GM20431 (cell line): ENCODE results near the gene B3GAT2.
"Not testable (repeated sequence)": the region's sequence is repeated elsewhere in the genome, so short reads cannot be mapped to it uniquely, and the experiment has no call there.

Experiments used
- in situ Hi-C: fragments of 300-500 bp; cut with MseI, MboI; formaldehyde crosslinking; loops from one replicate; pipeline ENCODE4 v1.15.0; 2020; ENCODE audit warnings: low sequenced_read_pairs; ENCODE audit not compliant: unreplicated experiment

B3GAT2 gene, protein sequence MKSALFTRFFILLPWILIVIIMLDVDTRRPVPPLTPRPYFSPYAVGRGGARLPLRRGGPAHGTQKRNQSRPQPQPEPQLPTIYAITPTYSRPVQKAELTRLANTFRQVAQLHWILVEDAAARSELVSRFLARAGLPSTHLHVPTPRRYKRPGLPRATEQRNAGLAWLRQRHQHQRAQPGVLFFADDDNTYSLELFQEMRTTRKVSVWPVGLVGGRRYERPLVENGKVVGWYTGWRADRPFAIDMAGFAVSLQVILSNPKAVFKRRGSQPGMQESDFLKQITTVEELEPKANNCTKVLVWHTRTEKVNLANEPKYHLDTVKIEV

DNA sequence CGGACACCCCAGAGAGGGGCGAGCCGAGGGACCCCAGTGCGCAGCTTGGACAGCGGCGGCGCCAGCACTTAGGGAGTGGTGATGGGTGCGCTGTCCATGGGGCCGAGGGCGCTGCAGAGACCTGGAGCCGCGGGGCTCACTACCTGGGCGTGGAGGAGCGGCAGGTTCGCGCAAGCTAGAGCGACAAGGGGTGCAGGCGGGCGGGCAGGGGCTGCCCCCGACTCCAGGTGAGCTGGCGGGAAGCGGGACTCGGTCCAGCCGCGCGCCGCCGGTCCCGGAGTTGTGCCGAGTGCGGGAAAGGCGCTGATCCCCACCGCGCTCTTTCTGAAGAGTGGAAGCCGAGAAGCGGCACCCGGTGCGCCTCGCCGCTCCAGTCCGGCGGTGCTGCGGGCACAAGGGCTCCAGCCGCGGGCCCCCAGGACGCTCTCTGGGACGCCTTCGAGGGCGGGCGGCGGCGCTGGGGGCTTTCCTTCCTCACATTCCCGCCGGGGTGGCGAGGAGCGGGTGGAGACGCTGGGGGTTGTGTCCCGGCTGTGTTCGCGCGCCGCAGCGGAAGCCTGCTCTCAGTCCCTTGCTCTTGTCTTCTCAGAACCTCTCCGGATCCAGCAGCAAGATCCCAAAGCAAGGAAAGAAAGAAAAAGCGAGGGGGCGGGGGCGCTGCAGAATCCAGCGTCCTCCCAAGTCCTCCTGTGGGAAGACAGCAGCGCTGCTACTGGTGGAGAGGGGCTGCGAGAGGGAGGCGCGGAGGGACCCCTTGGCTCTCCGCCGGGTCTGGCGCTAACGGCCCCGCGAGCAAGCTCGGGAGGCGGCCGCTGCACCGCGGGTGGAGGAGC lies at the start of gene B3GAT2:
B3GAT2 (minus strand) TSS at position 610 of the 833 bp plus-strand sequence. CDS start 631 bp downstream, outside the sequence.
- in situ Hi-C loops: no loop called here

DNA sequence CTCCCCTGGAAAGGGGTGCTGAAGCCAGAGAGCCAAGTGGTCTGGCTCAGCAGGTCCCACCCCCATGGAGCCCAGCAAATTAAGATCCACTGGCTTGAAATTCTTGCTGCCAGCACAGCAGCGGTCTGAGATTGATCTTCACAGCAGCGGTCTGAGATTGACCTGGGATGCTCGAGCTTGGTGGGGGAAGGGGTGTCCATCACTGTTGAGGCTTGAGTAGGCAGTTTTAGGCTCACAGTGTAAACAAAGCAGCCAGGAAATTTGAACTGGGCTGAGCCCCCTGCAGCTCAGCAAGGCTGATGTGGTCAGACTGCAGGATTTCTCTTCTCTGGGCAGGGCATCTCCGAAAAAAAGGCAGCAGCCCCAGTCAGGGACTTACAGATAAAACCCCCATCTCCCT lies 41.3 kb upstream of the B3GAT2 start:
- in situ Hi-C loops: no loop called here

DNA sequence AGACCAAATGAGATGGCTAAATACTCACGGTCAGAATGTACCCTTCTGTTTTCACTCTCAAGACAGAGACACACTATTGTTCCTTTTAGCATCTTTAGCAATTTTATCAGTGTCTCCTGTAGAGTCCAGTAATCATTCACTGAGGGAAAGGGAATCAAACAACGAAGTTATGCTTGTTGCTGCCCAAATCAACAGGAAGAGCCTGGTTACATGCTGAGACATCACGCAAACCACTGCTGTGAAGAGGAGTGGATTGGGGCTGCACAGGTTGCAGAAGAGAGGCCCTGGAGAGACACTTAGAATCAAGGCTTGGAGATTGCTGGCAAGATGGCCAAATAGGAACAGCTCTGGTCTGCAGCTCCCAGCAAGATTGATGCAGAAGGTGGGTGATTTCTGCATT lies 40.5 kb upstream of the B3GAT2 start:
- in situ Hi-C loops: no loop called here

DNA sequence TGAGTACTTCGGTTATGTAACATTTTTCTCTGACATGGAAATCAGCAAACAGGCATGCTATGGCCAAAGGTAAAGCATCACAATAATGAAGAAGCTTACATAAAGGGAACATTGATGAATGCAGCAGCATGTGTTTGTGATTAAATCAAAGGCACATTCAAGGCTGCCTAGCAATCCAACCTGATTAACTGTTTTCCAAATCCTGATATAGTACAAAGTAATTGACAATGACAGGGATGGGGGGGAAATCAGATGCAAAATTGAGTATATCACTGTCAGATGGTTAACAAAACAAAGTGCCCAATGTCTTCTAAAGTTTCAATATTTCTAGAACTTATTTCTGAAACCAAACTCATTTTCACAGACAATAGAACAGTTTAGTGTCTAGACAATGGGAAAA lies 39.2 kb upstream of the B3GAT2 start:
- in situ Hi-C loops: no loop called here

DNA sequence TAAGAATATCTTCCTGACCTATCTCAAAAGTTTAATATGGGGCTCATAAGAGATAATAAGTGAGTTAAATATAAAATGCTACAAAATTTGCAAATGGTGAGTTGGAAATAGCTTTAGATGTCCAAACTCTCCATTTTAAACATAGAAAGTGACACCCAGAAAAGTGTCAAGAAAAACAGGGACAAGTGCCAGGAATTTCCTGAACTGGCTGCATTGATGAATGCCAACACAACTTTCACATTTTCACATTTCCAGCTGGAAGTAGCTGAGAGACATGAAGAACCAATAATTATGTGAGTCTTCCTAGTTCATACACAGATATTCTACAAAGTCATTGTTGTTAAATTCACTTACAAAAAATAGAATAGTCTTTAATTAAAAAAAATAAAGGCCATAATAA lies 38.6 kb upstream of the B3GAT2 start:
- in situ Hi-C loops: no loop called here

DNA sequence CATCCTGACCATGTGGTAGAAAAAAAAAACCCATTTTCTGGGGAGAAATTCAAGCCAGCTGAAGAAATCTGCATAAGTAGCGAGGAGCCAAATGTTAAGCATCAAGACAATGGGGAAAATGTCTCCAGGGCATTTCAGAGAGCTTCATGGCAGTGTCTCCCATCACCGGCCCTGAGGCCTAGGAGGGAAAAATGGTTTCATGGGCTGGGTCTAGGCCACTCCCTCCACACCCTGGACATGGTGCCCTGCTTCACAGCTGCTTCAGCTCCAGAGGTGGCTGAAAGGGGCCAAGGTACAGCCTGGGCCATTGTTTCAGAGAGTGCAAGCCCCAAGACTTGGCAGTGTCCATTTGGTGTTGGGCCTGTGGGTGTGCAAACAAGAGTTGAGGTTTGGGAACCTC lies 34.4 kb upstream of the B3GAT2 start:
- in situ Hi-C loops: no loop called here

DNA sequence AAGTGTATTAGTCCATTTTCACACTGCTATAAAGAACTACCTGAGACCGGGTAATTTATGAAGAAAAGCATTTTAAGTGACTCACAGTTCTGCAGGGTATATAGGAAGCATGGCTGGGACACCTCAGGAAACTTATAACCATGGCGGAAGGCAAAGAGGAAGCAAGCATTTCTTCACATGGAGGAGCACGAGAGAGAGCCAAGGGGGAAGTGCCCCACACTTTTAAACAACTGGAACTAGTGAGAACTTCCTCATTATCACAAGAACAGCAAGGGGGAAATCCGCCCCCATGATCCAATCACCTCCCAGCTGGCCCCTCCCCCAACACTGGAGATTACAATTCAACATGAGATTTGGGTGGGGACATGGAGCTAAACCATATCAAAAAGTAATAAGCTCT lies 28.3 kb upstream of the B3GAT2 start:
- in situ Hi-C loops: no loop called here

DNA sequence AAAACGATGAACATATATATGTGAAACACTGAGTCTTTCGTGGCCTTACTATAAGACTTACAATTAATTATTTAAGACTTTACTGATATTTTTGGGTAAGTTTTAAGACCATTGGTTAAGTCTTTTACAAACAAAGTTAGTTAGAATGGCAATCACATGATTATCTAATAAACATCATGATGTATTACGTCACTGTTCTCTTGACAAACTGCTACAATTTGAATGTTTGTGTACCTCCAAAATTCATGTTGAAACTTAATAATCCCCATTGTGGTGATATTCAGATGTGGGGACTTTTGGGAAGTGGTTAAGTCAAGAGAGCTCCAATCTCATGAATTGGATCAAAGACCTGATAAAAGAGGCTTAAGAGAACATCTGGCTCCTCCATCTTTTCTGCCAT lies 25.9 kb upstream of the B3GAT2 start:
- in situ Hi-C loops: no loop called here

DNA sequence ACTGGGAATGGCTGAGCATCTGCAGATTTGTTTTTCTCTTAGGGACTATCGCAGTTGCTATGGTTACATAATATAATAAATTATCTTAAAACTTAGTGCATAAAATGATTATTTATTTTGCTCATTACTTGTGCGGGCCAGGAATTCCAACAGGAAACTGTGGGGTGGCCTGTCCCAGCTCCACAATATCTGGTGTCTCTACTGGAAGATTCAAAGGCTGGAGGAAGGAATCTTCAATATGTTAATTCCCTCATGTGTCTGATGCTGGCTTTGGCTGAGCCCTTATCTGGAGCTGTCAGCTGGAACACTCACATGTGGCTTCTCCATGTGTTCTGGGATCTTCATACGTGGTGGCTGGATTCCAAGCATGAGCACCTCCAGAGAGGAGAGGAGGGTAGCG lies 23.9 kb upstream of the B3GAT2 start:
- in situ Hi-C loops: no loop called here

DNA sequence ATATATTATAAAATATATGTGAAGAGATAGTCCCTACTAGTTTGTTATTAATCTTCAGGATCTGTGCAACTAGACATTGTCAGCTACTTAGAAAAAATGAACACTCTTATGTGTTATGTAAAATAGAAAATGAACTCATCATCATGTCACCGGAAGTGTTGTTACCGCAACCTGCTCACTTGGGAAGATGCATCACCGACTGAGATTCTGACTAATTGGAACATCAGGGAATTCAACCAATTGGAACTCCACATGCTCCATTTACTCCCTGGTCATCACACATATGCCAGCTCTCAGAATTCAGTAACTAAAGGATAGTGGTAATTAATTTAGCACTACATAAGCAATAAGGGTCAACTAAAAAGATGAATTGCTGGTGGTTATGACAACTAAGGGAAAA lies 16.7 kb upstream of the B3GAT2 start:
- in situ Hi-C loops: no loop called here

DNA sequence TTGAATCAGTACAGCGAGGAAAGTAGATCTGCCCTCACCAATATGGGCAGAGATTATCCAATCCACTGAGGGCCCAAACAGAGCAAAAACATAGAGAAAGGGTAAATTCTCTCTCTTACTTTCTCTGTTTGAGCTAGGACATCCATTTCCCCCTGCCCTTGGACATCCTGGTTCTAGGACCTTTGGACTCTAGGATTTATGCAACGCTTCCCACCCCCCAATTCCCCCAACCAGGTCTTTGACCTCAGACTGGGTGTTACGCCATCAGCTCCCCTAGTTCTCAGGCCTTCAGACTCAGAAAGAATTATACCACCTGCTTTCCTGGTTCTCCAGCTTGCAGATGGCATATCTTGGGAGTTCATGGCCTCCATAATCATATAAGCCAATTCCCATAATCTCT lies 10.2 kb upstream of the B3GAT2 start:
- in situ Hi-C loops: no loop called here

DNA sequence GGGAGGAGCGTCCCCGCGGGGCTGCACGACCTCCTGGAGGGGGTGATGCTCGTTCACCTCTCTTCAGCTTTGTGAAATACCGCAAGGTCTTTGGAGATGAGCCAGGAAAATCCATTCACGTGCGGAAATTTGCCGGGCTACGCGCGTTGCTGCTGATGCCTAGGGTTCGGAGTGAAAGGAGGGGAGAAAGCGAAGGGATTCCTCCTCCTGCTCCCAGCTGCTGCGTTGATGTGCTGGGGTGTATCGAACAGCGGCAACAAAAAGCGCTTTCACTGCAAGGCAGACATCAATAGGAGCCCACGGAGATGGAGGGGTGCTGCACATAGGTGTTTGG lies 391 bp upstream of the B3GAT2 start:
- in situ Hi-C loops: no loop called here

DNA sequence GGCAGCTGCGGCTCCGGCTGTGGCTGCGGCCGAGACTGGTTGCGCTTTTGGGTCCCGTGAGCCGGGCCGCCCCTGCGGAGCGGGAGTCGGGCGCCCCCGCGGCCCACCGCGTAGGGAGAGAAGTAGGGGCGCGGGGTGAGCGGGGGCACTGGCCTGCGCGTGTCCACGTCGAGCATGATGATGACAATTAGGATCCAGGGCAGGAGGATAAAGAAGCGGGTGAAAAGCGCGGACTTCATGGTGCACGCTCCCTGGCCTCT lies 739 bp downstream of the B3GAT2 start:
- in situ Hi-C loops: no loop called here

DNA sequence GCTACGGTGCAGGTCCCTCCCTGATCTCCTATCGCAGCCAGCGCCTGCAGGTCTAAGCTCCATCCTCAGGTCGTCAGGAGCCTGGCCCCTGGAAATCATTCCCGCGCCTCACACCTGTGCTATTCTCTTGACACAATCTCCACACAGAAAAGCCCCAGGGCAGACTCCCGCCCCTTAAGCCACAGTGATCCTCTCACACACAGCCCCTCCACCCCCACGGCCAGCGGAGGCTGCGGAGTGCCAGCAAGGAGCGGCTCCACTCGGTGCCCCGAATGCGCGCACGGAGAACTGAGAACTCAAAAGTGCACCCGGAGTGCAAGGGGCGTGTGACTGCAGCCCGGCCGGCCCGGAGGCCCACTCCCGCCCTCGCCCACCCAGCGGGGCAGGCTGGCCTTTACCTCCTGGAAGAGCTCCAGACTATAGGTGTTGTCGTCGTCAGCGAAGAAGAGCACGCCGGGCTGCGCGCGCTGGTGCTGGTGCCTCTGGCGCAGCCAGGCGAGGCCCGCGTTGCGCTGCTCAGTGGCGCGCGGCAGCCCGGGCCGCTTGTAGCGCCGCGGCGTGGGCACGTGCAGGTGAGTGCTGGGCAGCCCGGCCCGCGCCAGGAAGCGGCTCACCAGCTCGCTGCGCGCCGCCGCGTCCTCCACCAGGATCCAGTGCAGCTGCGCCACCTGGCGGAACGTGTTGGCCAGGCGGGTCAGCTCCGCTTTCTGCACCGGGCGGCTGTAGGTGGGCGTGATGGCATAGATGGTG lies 1.2 kb downstream of the B3GAT2 start:
- in situ Hi-C loops: no loop called here

DNA sequence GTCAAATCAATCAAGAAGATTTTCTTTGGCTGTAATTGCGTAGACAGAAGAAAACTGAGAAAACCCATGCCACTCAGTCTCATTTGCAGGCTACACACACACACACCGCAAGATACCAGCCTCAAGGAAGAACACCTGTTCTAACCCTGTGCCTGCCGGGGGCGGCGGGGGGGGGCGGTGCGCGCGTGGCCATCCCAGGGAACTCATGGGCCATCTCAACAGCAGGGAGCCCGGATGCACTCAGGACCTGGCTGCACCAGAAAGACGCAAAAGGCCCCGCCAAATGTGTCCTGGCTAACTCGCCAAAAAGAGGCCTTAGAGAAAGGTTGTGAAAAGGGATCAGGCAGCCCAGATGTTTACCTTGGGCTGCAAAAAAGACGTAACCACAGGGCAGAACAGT lies 2.1 kb downstream of the B3GAT2 start:
- in situ Hi-C loops: no loop called here

DNA sequence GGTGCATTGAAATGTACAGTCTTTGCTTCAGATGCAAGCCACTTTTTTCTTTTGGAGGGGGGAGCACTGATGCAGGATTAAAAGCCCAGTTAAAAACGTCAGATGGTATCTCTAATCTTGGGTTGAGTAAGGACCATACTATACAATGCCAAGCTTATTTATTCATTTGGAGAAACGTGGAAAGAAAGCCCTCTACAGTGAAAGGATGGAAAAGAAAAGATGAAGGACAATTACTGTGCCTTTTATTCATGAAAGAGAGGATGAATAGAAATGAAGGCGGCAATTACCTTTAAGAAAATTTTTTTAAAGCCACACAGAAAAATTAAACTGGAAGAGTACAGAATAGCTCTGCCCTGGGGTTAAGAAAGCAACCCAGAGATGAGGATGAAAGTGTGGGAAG lies 2.7 kb downstream of the B3GAT2 start:
- in situ Hi-C loops: no loop called here

DNA sequence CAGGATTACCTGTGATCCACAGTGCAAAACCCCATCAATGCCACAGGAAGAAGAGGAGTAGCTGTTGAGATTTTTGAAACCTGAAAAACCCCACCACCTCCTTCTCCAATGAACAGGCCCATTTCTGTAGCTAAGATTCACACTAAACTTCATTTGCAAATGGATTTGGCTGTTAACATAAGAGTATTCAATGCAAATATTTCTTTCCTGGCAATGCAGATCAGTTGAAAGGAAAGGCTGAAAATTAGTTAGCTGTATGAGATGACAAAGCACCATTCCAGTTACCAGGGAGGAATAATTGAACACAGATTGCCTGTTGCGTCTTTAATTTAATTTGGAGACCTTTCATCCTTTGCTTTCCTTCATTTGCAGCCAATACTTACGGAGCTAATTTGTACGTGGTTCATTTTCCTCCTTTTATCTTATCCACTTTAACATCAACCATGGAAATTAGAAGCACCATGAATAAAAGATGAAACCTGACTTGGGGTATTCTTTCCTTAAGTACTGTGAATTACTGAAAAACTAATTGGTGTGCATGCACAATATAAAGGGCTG lies 4.2 kb downstream of the B3GAT2 start:
- in situ Hi-C loops: no loop called here

DNA sequence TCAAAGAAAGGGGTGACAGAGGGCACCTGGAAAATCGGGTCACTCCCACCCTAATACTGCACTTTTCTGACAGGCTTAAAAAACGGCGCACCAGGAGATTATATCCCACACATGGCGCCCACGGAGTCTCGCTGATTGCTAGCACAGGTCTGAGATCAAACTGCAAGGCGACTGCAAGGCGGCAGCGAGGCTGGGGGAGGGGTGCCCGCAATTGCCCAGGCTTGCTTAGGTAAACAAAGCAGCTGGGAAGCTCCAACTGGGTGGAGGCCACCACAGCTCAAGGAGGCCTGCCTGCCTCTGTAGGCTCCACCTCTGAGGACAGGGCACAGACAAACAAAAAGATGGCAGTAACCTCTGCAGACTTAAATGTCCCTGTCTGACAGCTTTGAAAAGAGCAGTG lies 12.5 kb downstream of the B3GAT2 start:
- in situ Hi-C loops: not testable (repeated sequence)

DNA sequence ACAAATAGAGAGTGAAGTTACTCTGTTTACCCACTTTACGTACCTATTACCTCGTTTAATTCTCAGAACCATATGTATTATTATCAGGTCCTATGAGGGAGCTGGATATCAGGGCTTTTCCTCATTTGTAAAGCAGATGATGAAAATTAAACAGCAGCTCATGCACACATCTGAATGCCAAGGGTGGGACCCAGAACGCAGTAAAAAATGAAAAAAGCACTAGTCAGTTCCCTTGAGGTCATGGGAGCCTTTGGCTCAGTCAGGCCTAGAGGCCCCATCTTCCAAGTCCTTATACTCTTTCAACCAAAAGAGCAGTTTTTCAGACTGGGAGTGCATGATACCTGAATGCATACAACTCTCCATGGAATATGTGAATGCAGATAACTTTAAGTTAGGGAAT lies 23.0 kb downstream of the B3GAT2 start:
- in situ Hi-C loops: no loop called here

DNA sequence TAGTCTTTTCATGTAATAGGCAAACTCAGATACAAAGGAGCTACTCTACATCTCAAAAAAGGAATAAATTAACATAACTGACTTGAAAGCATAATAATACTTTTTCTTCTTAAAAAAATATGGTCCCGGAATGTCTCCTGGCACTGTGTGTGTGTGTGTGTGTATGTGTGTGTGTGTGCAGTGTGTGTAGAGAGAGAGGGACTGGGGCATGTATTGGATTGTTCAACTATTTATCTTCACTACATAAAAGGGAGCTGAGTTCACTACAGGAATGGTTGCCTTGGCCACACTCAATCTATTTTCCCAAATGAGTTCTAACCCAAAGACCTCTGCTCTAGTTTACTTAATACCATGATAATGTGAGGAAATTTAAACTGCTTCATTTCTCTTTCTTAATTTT lies 51.1 kb downstream of the B3GAT2 start:
- in situ Hi-C loops: no loop called here
